T-helper 1 cell treated with Interleukin-12 subunit alpha and Interleukin-12 subunit beta and Interleukin-4 antibody, amounts not matched to agents 30 μg/mL and 1 μg/mL, for 36 hours (primary cell): ENCODE results near the gene ISCU.

Source experiments
- H3K27ac Mint-ChIP-seq: one replicate; pipeline ENCODE4 v1.8.0; 2021; ENCODE audit warnings: mild to moderate bottlenecking, mixed read lengths
- H3K27me3 Mint-ChIP-seq: one replicate; pipeline ENCODE4 v1.8.0; 2021; ENCODE audit warnings: low read depth, mixed read lengths
- H3K36me3 Mint-ChIP-seq: one replicate; pipeline ENCODE4 v1.8.0; 2021; ENCODE audit warnings: low read depth, mixed read lengths
- H3K4me1 Mint-ChIP-seq: one replicate; pipeline ENCODE4 v1.8.0; 2021; ENCODE audit warnings: low read depth, mixed read lengths
- H3K4me3 Mint-ChIP-seq: one replicate; pipeline ENCODE4 v1.8.0; 2021; ENCODE audit warnings: mild to moderate bottlenecking, moderate library complexity, mixed read lengths
- H3K9me3 Mint-ChIP-seq: one replicate; pipeline ENCODE4 v1.8.0; 2021; ENCODE audit warnings: mixed read lengths

Gene ISCU

GRCh38 chr12:108606492-108606891, 44.1 kb downstream of the ISCU start:
- peaks cover 5% of the 10 kb centered on the region for H3K9me3 Mint-ChIP-seq
- no peak overlapping the region for H3K4me3 Mint-ChIP-seq

GRCh38 chr12:108607981-108608600, 45.7 kb downstream of the ISCU start:
- Mint-ChIP-seq H3K36me3 (no peaks in the 10 kb centered on the region), H3K4me1 (peaks cover 13% of the 10 kb centered on the region), H3K4me3 (no peak overlapping the region), H3K27ac (no peak overlapping the region), H3K9me3 (peaks cover 5% of the 10 kb centered on the region), H3K27me3 (peaks cover 8% of the 10 kb centered on the region)

More at GRCh38 chr12:108606492-108606891, 44.1 kb downstream of the ISCU start:
- no peaks in the 10 kb centered on the region for H3K36me3 Mint-ChIP-seq
- H3K4me1 Mint-ChIP-seq = peaks cover 6% of the 10 kb centered on the region
- H3K27me3 Mint-ChIP-seq = peaks cover 11% of the 10 kb centered on the region
- H3K27ac Mint-ChIP-seq = peak overlapping the region; percentile 26

- no peak overlapping the region for H3K4me3 Mint-ChIP-seq
- H3K9me3 Mint-ChIP-seq = peaks cover 5% of the 10 kb centered on the region
- H3K4me1 Mint-ChIP-seq = peaks cover 17% of the 10 kb centered on the region
- no peak overlapping the region for H3K27ac Mint-ChIP-seq
- peaks cover 8% of the 10 kb centered on the region for H3K27me3 Mint-ChIP-seq
- H3K36me3 Mint-ChIP-seq = no peaks in the 10 kb centered on the region
Measured at GRCh38 chr12:108608616-108609015, 46.2 kb downstream of the ISCU start.

GRCh38 chr12:108609537-108610335, 47.3 kb downstream of the ISCU start:
- Mint-ChIP-seq H3K9me3 (peaks cover 5% of the 10 kb centered on the region), H3K27me3 (peaks cover 7% of the 10 kb centered on the region), H3K4me1 (peaks cover 24% of the 10 kb centered on the region), H3K27ac (no peak overlapping the region), H3K4me3 (no peak overlapping the region), H3K36me3 (peaks cover 6% of the 10 kb centered on the region)

GRCh38 chr12:108610336-108610815, 48.0 kb downstream of the ISCU start:
- H3K27ac Mint-ChIP-seq = no peak overlapping the region
- H3K36me3 Mint-ChIP-seq = peaks cover 6% of the 10 kb centered on the region
- H3K4me1 Mint-ChIP-seq = peaks cover 23% of the 10 kb centered on the region
- no peak overlapping the region for H3K4me3 Mint-ChIP-seq
- peaks cover 4% of the 10 kb centered on the region for H3K9me3 Mint-ChIP-seq
- peaks cover 3% of the 10 kb centered on the region for H3K27me3 Mint-ChIP-seq

GRCh38 chr12:108610856-108611605, 48.6 kb downstream of the ISCU start:
- Mint-ChIP-seq H3K4me3 (no peak overlapping the region), H3K9me3 (peaks cover 1% of the 10 kb centered on the region), H3K4me1 (peaks cover 20% of the 10 kb centered on the region), H3K27ac (no peak overlapping the region), H3K27me3 (peaks cover 3% of the 10 kb centered on the region), H3K36me3 (peaks cover 11% of the 10 kb centered on the region)

GRCh38 chr12:108611884-108612415, 49.6 kb downstream of the ISCU start:
- Mint-ChIP-seq H3K9me3 (peaks cover 11% of the 10 kb centered on the region), H3K4me1 (peaks cover 27% of the 10 kb centered on the region), H3K4me3 (no peak overlapping the region), H3K27ac (no peak overlapping the region), H3K27me3 (peaks cover 3% of the 10 kb centered on the region), H3K36me3 (peaks cover 20% of the 10 kb centered on the region)

GRCh38 chr12:108612788-108613282, 50.4 kb downstream of the ISCU start:
- peaks cover 13% of the 10 kb centered on the region for H3K9me3 Mint-ChIP-seq
- H3K4me3 Mint-ChIP-seq = no peak overlapping the region
- peaks cover 28% of the 10 kb centered on the region for H3K36me3 Mint-ChIP-seq
- peaks cover 34% of the 10 kb centered on the region for H3K4me1 Mint-ChIP-seq
- H3K27ac Mint-ChIP-seq = no peak overlapping the region
- peaks cover 1% of the 10 kb centered on the region for H3K27me3 Mint-ChIP-seq

- Mint-ChIP-seq H3K36me3 (peaks cover 28% of the 10 kb centered on the region), H3K27ac (no peak overlapping the region), H3K4me3 (no peak overlapping the region), H3K9me3 (peaks cover 13% of the 10 kb centered on the region), H3K4me1 (peaks cover 41% of the 10 kb centered on the region), H3K27me3 (no peaks in the 10 kb centered on the region)
Measured at GRCh38 chr12:108613548-108613947, 51.2 kb downstream of the ISCU start.

GRCh38 chr12:108614041-108614440, 51.6 kb downstream of the ISCU start:
- H3K27me3 Mint-ChIP-seq = no peaks in the 10 kb centered on the region
- peaks cover 43% of the 10 kb centered on the region for H3K4me1 Mint-ChIP-seq
- H3K4me3 Mint-ChIP-seq = no peak overlapping the region
- H3K9me3 Mint-ChIP-seq = peaks cover 13% of the 10 kb centered on the region
- peaks cover 29% of the 10 kb centered on the region for H3K36me3 Mint-ChIP-seq
- peak overlapping the region; percentile 70 for H3K27ac Mint-ChIP-seq

- peak overlapping the region; percentile 70 for H3K27ac Mint-ChIP-seq
- H3K4me1 Mint-ChIP-seq = peaks cover 48% of the 10 kb centered on the region
Measured at GRCh38 chr12:108614639-108615038, 52.2 kb downstream of the ISCU start.

GRCh38 chr12:108615918-108616317, 53.5 kb downstream of the ISCU start:
- H3K4me3 Mint-ChIP-seq = no peak overlapping the region

More at GRCh38 chr12:108614639-108615038, 52.2 kb downstream of the ISCU start:
- peaks cover 32% of the 10 kb centered on the region for H3K36me3 Mint-ChIP-seq
- peaks cover 13% of the 10 kb centered on the region for H3K9me3 Mint-ChIP-seq
- H3K27me3 Mint-ChIP-seq = no peaks in the 10 kb centered on the region
- H3K4me3 Mint-ChIP-seq = no peak overlapping the region

GRCh38 chr12:108616359-108616758, 54.0 kb downstream of the ISCU start:
- peak overlapping the region; percentile 99 for H3K27ac Mint-ChIP-seq
- peak overlapping the region; percentile 76 for H3K4me3 Mint-ChIP-seq
- no peaks in the 10 kb centered on the region for H3K27me3 Mint-ChIP-seq
- peaks cover 58% of the 10 kb centered on the region for H3K4me1 Mint-ChIP-seq
- H3K36me3 Mint-ChIP-seq = peaks cover 45% of the 10 kb centered on the region
- peaks cover 13% of the 10 kb centered on the region for H3K9me3 Mint-ChIP-seq

More at GRCh38 chr12:108615918-108616317, 53.5 kb downstream of the ISCU start:
- Mint-ChIP-seq H3K9me3 (peaks cover 13% of the 10 kb centered on the region), H3K27me3 (no peaks in the 10 kb centered on the region), H3K27ac (peak overlapping the region; percentile 99), H3K4me1 (peaks cover 54% of the 10 kb centered on the region), H3K36me3 (peaks cover 41% of the 10 kb centered on the region)
